ENCODE data around the gene ZNF436. TPM values are rescaled to one million over a fixed set of nuclear protein-coding genes. Genes with fewer than 3 reads are reported as not detected.

The ZNF436 gene
- total RNA-seq, 1 donor from 2014 or later = 15.4 TPM

- peaks cover 15% of the 10 kb centered on the region for H3K9me3 Mint-ChIP-seq
- H2AFZ ChIP-seq (replicated peaks) = peak overlapping the region; percentile 78
- H3K27me3 ChIP-seq = peaks cover 28% of the 10 kb centered on the region
- H3K27ac Mint-ChIP-seq = peak overlapping the region; percentile 99
- peaks cover 23% of the 10 kb centered on the region for H3F3A ChIP-seq (ENCODE audit: low read depth)
- peaks cover 23% of the 10 kb centered on the region for H3K36me3 Mint-ChIP-seq
- TF ChIP-seq CTCF (IDR thresholded peaks at IDR 0.05) (no peak), EZH2 (IDR thresholded peaks at IDR 0.05) (no peak), EZH2phosphoT487 (IDR thresholded peaks at IDR 0.05) (no peak)
- H3K27me3 Mint-ChIP-seq (ENCODE audit: insufficient read depth, low read depth) = peaks cover 4% of the 10 kb centered on the region
- peak overlapping the region; percentile 57 for H3K4me3 ChIP-seq
- peak; percentile 19 for DNase-seq (ENCODE audit: low spot score)
- peak overlapping the region; percentile 90 for H3K4me3 Mint-ChIP-seq
- H4K20me1 ChIP-seq (ENCODE audit: low read depth) = peaks cover 36% of the 10 kb centered on the region
- H3K4me1 ChIP-seq = peaks cover 34% of the 10 kb centered on the region
- peak overlapping the region; percentile 88 for H3K4me2 ChIP-seq
- H3K4me1 Mint-ChIP-seq = peaks cover 31% of the 10 kb centered on the region
- peak overlapping the region; percentile 86 for H3K27ac ChIP-seq
- H3K9me3 ChIP-seq (ENCODE audit: low read depth) = no peaks in the 10 kb centered on the region
- peaks cover 41% of the 10 kb centered on the region for H3K79me2 ChIP-seq (ENCODE audit: low read depth)
- H3K9ac ChIP-seq = peak overlapping the region; percentile 47
- no peaks in the 10 kb centered on the region for H3K36me3 ChIP-seq
Observed at GRCh38 chr1:23344987-23345472, 24.6 kb downstream of the ZNF436 start.

- H3K27ac Mint-ChIP-seq = peak within 1 kb of the TSS; percentile 99
- DNase-seq (ENCODE audit: low spot score) = peak; percentile 100
- H3K27ac ChIP-seq = peak within 1 kb of the TSS; percentile 99
- H3K4me1 ChIP-seq = peaks cover 40% of the 10 kb centered on the region
- peak within 1 kb of the TSS; percentile 78 for H2AFZ ChIP-seq (replicated peaks)
- H3K9me3 ChIP-seq (ENCODE audit: low read depth) = no peaks in the 10 kb centered on the region
- H3K36me3 ChIP-seq = peaks cover 3% of the 10 kb centered on the region
- no peak for TF ChIP-seq EZH2 (IDR thresholded peaks at IDR 0.05)
- no peak for TF ChIP-seq CTCF (IDR thresholded peaks at IDR 0.05)
- peaks cover 34% of the 10 kb centered on the region for H3K4me1 Mint-ChIP-seq
- H3K4me2 ChIP-seq = peak within 1 kb of the TSS; percentile 97
- peaks cover 42% of the 10 kb centered on the region for H4K20me1 ChIP-seq (ENCODE audit: low read depth)
- peaks cover 21% of the 10 kb centered on the region for H3K27me3 ChIP-seq
- peaks cover 18% of the 10 kb centered on the region for H3K9me3 Mint-ChIP-seq
- H3K36me3 Mint-ChIP-seq = peaks cover 29% of the 10 kb centered on the region
- peak within 1 kb of the TSS; percentile 91 for H3K4me3 ChIP-seq
- H3F3A ChIP-seq (ENCODE audit: low read depth) = peaks cover 23% of the 10 kb centered on the region
- peak within 1 kb of the TSS; percentile 98 for H3K9ac ChIP-seq
- peaks cover 6% of the 10 kb centered on the region for H3K27me3 Mint-ChIP-seq (ENCODE audit: insufficient read depth, low read depth)
- H3K79me2 ChIP-seq (ENCODE audit: low read depth) = peaks cover 48% of the 10 kb centered on the region
- peak within 1 kb of the TSS; percentile 90 for H3K4me3 Mint-ChIP-seq
Observed at GRCh38 chr1:23344111-23344986, 25.3 kb downstream of the ZNF436 start, which contains the start of gene HNRNPR. TSS of gene HNRNPR (minus strand) at chr1:23344284. CDS start at chr1:23341008, 3,276 bp downstream.

- H3K27me3 Mint-ChIP-seq (ENCODE audit: insufficient read depth, low read depth) = peaks cover 6% of the 10 kb centered on the region
- H3K27me3 ChIP-seq = peaks cover 12% of the 10 kb centered on the region
- peak overlapping the region; percentile 91 for H3K4me3 ChIP-seq
- H3F3A ChIP-seq (ENCODE audit: low read depth) = peaks cover 23% of the 10 kb centered on the region
- peaks cover 51% of the 10 kb centered on the region for H4K20me1 ChIP-seq (ENCODE audit: low read depth)
- peaks cover 56% of the 10 kb centered on the region for H3K79me2 ChIP-seq (ENCODE audit: low read depth)
- peak overlapping the region; percentile 99 for H3K27ac ChIP-seq
- no peak overlapping the region for H2AFZ ChIP-seq (replicated peaks)
- H3K9ac ChIP-seq = peak overlapping the region; percentile 98
- H3K9me3 Mint-ChIP-seq = peaks cover 22% of the 10 kb centered on the region
- H3K36me3 Mint-ChIP-seq = peaks cover 36% of the 10 kb centered on the region
- DNase-seq (ENCODE audit: low spot score) = peak; percentile 80
- H3K4me2 ChIP-seq = peak overlapping the region; percentile 97
- peaks cover 12% of the 10 kb centered on the region for H3K36me3 ChIP-seq
- TF ChIP-seq EZH2phosphoT487 (IDR thresholded peaks at IDR 0.05) (no peak), EZH2 (IDR thresholded peaks at IDR 0.05) (no peak), CTCF (IDR thresholded peaks at IDR 0.05) (no peak)
- H3K4me1 ChIP-seq = peaks cover 43% of the 10 kb centered on the region
- peak overlapping the region; percentile 88 for H3K4me3 Mint-ChIP-seq
- H3K4me1 Mint-ChIP-seq = peaks cover 34% of the 10 kb centered on the region
- peak overlapping the region; percentile 98 for H3K27ac Mint-ChIP-seq
- H3K9me3 ChIP-seq (ENCODE audit: low read depth) = no peaks in the 10 kb centered on the region
Observed at GRCh38 chr1:23343221-23344110, 26.2 kb downstream of the ZNF436 start.
